HG02943 (cell line): ENCODE measurements around the gene NPBWR2.

Source experiments
- ATAC-seq: cut with Tn5 transposase; IDR thresholded peaks from one replicate; pipeline ENCODE4 v1.9.1; 2021; ENCODE audit warnings: mild to moderate bottlenecking, low read depth, moderate library complexity; ENCODE audit not compliant: unreplicated experiment

The NPBWR2 gene

DNA sequence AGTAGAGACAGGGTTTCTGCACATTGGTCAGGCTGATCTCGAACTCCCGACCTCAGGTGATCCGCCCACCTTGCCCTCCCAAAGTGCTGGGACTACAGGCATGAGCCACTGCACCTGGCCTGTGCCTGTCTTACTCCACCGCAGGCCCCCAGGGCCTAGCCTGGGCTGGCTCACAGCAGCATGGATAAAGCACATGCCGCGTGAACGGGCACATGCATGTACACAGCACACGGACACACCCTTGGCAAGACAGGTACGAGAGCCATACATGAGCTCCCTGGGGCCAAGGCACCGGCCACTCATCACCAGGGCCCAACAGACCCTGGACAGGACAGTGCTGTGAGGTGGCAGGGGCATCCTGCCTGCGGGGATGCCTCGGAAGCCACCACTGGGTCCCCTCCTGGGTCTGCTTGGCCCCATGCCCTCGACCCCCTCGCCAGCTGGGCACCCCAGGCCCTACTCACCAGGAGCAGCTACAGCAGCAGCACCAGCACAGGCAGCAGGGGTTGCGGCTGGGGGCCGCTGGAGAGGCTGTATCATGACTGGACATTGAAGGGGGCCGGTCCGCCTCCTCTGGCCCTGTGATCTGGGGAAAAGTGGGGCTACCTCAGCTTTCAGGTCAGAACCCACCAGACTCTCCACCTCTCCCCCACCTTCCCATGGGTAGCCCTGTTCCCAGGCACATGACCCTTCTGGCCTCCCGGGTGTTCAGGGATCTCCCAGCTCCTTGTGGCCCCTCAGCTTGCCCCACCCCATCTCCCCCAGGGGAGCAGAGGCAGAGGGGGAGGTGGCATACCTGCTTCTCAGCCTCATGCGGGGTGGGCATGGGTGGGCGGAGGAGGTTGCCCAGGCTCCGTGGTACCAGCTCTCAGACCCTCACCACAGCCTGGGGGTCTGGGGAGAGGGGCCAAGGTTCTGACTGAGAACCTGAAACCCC lies 31.0 kb downstream of the NPBWR2 start:
- no peak for ATAC-seq

DNA sequence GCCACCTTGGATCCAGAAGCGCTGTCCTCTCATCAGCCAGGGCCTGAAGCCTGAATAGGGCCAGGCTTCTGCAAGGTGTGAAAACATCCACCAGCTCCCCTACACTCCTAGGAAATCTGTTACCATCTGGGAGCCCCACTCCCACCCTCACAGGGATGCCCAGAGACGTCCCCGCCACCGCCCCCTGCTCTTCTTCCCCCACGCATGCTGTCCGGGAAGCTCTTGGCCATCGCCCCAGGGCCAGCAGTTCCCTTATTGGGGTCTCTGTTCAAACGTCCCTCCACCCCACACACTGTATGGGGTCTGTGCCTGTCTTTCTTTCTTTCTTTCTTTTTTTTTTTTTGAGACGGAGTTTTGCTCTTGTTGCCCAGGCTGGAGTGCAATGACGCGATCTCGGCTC lies 31.8 kb downstream of the NPBWR2 start:
- ATAC-seq, result no peak

DNA sequence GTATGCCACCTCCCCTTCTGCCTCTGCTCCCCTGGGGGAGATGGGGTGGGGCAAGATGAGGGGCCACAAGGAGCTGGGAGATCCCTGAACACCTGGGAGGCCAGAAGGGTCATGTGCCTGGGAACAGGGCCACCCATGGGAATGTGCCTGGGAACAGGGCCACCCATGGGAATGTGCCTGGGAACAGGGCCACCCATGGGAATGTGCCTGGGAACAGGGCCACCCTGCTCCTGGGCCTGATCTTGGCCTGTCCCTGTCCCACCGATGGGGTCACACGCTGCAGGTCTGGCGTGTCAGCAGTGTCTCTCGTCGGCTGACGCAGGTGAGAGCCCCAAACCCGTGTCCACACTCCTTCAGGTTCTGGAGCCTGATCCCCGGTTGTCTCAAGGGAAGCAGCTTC lies 32.4 kb downstream of the NPBWR2 start:
- ATAC-seq, result no peak

DNA sequence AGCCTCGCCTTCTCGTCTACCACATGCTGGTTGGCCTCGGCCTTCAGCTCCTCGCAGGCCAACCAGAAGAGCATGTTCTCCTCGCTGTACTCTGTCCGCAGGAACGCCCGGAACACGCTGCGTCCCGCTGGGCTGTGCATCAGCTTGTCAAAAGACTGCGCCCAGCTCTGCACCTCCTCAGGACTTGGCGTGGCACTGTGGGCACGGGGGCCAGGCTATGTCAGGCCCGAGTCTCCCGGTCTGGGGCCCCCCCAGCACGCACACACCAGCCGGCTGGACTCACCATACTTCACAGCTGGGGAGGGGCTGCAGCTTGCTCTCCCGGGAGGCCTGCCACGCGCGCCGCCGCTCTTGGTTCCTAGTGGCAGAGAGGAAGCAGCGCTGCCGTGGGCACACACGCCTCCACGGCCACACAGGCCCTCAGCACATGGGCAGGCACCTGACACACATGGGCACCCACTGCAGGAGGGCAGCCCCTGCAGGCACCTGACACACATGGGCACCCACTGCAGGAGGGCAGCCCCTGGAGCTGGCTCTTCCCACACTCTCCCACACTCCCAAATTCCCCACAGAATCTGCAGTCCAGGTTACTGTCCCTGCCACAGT lies 33.1 kb downstream of the NPBWR2 start:
- no peak for ATAC-seq

GRCh38 chr20:64073476-64074183 lies 33.7 kb downstream of the NPBWR2 start:
- no peak for ATAC-seq

- no peak for ATAC-seq
These were observed 34.8 kb downstream of the NPBWR2 start for GRCh38 chr20:64072498-64073063.

DNA sequence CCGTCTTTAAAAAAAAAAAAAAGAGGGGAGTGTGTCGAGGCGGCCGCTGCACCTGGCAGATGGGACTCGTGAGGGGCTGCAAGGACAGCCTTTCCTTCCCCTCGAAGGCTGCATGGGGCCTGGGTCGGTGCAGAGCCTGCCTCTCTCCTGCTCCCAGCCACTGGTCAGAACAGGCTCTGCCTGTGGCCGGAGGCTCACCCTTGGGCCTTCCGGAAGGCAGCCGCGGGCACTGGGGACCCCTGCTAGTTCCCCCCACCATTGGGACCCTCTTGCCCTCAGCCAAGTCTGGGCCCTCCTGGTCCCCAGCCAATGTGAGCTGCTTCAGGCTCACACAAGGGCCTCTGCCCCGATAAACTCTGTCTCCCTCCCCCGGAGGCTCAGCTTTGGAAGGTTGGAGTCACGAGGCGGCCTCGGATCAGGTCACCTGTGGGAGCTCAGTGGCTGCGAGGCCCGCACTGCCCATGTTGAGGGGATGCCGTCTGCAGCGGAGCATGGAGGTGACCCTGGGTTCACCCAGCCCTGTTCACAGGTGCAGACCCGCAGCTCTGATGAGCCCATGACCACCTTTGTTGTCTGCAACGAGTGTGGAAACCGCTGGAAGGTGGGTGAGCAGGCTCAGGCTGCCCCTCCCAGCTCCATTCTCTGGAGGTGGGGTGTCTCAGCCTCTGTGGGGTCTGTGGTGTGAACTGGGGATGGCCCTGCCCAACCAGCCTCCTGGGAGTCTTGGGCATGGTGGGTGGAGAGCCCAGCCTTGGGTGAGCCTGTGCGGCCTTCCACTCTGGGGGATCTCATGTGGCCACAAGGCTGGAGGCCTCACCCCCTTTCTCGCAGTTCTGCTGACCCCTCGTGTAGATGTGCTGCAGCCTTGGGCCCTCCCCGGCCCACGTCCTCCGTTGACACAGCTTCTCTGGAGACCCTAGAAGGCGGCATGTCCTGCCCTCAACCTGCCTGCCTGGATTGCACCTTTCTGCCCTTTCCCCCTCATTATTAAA lies 35.7 kb downstream of the NPBWR2 start:
- ATAC-seq, result no peak

DNA sequence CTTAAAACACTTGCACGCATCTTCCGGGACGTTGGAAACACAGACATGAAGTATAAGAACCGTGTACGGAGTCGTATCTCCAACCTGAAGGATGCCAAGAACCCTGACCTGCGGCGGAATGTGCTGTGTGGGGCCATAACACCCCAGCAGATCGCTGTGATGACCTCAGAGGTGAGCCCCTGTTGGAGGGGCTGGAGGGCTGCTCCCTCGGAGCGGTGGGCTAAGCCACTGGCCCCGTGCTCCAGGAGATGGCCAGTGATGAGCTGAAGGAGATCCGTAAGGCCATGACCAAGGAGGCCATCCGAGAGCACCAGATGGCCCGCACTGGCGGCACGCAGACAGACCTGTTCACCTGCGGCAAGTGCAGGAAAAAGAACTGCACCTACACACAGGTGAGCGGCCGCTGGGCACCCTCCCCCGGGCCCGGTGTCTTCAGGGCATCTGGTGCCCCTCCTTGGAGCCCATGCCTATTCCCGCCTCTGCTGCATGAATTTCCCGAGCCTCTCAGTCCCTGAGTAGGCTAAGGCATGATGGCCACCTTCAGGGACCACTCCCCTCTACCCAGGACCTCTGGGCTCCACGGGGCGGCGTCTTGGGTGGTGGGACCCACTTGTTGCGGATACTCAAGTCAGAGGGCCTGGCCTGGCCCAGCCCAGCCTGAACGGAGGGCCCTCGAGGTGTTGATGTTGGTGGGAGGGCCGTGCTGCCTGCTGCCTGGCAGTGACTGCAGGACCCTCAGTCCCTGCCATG lies 36.9 kb downstream of the NPBWR2 start:
- ATAC-seq, result no peak

- no peak for ATAC-seq
These were observed 37.6 kb downstream of the NPBWR2 start for GRCh38 chr20:64069614-64070243.

GRCh38 chr20:64069209-64069613 lies 38.2 kb downstream of the NPBWR2 start:
- no peak for ATAC-seq

GRCh38 chr20:64068386-64069208 lies 38.8 kb downstream of the NPBWR2 start:
- no peak for ATAC-seq

GRCh38 chr20:64067733-64068307 lies 39.5 kb downstream of the NPBWR2 start:
- ATAC-seq, result no peak

DNA sequence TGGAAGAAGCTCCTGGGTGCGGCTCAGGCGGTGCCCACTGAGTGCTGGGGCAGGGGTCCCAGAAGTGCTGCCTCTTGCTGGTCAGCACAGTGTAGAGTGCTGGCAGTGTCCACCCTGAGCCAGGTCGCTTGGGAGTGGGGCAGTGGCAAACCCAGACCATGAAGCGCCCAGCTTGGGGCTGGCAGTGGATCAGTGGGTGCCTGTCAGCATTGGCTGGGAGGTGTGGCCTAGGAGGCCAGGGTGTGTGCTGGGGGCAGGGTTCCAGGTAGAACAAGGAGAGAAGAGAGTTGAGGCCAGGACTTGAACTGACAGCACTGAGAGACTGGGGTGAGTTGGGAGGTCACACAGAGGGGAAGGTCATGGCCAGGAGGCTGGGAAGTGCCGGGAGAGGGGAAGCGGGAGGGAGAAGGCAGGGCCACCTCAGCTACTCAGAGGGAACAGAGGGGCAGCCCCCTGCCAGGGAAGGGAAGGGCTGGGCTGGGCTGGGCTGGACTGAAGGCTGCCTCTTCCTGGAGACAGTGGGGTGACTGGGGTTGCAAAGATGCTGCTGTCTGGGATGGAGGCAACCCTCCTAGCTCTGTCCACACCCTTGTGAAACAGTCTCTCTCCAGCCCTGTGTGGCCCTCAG lies 40.2 kb downstream of the NPBWR2 start:
- no peak for ATAC-seq

- ATAC-seq, result no peak
These were observed 41.4 kb downstream of the NPBWR2 start for GRCh38 chr20:64065974-64066343.

DNA sequence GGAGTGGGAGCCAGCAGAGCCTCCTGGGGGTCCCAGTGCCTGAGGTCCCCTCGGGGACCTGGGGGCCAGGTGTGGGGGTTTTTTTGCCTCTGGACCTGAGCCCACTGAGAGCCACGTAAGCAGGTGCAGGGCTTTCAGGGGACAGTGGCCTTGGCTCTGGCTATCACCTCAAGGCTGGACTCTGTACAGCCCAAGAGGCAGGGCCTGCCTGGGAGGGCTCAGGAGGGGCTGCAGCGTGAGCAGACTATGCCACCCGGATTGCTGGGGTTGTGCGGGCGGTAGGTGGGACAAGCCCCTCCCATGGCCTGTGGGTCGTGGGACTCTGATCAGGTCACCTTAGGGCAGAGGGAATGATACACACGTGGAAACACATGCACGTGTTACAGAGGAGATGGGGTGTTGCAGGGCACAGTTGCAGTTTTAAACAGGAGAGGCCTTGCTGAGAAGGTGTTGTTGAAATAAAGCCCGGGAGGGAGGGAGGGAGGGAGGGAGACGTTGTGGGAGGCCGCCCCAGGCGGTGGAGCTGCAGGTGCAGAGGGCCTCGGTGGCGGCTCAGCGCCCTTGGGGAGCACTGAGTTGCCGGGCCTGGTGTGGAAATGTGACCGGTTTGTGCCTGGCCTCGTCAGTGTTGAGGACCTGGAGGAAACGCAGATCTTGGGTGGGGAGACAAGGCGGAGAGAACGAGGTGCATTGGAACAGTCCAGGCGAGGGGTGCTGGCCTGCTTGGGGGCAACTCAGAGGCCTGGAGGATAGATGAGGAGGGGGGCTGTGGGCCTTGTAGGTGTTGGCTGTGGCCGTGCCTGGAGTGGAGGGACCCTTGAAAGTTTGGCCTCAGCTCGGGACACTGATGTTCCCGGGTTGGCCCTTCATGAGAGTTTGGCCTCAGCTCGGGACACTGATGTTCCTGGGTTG lies 42.0 kb downstream of the NPBWR2 start:
- no peak for ATAC-seq

- no peak for ATAC-seq
These were observed 43.1 kb downstream of the NPBWR2 start for GRCh38 chr20:64064145-64064698.
